GM13977 (cell line): ENCODE data around the gene WASL.

Source experiments
- DNase-seq: peaks from one replicate; pipeline ENCODE4 v3.0.0; 2012; ENCODE audit warnings: low spot score
- CTCF ChIP-seq: IDR thresholded peaks from 2 replicates; pipeline ENCODE4 v1.5.1; 2012; ENCODE audit warnings: mild to moderate bottlenecking, control low read depth; ENCODE audit not compliant: insufficient read depth; ENCODE audit errors: extremely low read depth, missing control alignments
- in situ Hi-C: fragments of 300-500 bp; cut with MboI; formaldehyde crosslinking; loops from one replicate; pipeline ENCODE4 v1.12.0; 2022; ENCODE audit warnings: low sequenced_read_pairs, low pct_unique_long_range_greater_than_20kb, mixed read lengths, inconsistent platforms; ENCODE audit not compliant: unreplicated experiment

Gene WASL

DNA sequence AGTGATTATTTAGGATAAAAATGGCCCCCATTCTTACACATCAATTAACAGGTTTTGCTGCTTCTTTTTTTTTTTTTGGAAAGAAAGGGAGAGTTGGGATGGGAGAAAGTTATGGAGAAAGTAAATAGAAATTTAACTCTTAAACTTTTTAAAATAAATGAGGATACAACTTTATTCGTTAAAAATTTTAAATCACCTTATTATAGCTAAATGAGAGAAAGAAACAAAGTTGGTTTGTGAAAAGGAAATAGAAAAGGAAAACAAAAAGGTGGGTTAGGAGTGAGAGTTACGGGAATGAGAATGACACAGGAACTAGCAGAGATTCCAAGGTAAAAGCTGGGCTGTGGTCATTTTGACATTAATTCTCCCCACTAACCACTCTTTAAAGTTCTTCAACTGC, 58.3 kb downstream of the WASL start:
- in situ Hi-C loops: no loop called here
- no peak for DNase-seq
- TF ChIP-seq CTCF: no peak

DNA sequence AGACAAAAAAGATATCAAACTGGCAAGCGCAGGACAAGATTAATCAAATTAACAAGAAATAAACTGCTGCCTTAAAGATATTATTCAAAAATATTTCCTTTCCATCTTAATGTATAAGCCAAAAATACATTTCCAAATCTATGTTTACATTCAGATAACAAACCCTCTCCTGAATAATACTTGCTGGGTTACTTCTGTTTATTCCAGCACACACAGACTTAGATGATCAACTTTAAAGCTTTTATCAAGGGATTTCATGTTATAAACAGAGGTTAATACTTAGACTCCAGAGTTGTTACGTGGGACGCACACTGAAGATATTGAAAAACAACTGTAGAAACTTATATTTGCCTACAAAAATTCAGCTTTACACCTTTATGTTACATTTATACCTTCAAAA, 59.6 kb downstream of the WASL start:
- DNase-seq: no peak
- TF ChIP-seq CTCF: no peak
- in situ Hi-C loops: loop anchor here (10.0 kb wide), 1 partner anchor 176 kb away; no protein-coding TSS in a partner anchor

DNA sequence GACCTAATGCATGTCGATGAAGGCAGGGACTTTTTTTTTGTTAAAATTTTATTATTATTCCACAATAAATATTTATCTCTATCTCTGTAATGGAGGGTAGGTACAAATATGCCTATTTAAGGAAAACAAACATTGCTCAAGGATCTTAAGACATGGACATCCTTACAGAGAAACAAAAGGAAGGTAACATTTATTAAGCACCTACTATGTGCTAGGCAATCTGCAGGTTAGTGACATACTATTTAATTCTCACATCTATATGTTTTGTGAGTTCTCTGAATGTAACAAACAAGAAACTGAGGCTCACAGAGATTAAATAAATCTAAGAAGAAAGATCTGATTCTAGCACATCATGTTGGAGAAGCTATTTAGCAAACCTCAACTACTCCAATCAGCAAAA, 61.1 kb downstream of the WASL start:
- in situ Hi-C loops: loop anchor here (10.0 kb wide), 1 partner anchor 177 kb away; no protein-coding TSS in a partner anchor
- DNase-seq: no peak
- no peak for TF ChIP-seq CTCF

DNA sequence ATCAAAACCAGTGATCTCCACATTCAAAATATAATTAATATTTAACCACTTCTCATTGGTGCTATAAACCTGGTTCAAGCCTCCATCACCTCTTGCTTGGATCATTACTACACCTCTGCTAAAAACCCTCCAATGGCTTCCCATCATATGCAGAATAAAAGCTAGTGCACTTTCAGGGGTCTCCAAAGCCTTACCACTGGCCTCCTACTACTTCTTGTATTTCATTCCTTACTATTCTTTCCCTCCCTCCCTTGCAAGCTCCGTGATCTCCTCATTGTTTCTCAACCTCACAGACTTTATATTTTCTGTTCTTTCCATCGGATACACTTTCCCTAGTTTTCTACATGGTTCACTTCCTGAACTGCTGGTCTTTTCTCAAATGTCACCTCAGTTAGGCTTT, 61.6 kb downstream of the WASL start:
- in situ Hi-C loops: loop anchor here (10.0 kb wide), 1 partner anchor 178 kb away; no protein-coding TSS in a partner anchor
- TF ChIP-seq CTCF: no peak

GRCh38 chr7:123682690-123683089, 66.1 kb downstream of the WASL start:
- no peak for DNase-seq
- in situ Hi-C loops: loop anchor here (10.0 kb wide), 1 partner anchor 182 kb away; no protein-coding TSS in a partner anchor
- peak; percentile 49 for TF ChIP-seq CTCF

More for the DNA sequence above, 61.6 kb downstream of the WASL start:
- DNase-seq: no peak

DNA sequence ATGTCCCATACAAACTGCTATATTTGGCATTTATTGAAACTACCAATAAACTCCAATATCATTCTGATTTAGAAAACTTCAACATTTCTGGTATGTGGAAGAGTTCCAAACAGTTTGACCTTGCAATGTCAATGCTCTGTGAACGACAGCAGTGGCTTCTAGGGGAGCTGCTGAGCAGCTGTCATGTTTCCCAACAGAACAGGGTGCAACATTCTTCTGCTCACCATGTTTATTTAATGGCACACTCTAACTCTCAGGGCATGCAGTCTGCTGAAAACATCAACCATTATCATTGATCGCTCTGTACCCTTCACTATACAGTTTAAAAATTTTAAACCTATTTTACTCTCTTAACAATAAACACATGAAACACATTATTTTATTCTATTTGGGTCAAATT, 67.2 kb downstream of the WASL start:
- in situ Hi-C loops: loop anchor here (10.0 kb wide), 1 partner anchor 183 kb away; no protein-coding TSS in a partner anchor
- no peak for TF ChIP-seq CTCF

GRCh38 chr7:123680580-123680979, 68.2 kb downstream of the WASL start:
- TF ChIP-seq CTCF: no peak
- DNase-seq: no peak
- in situ Hi-C loops: loop anchor here (10.0 kb wide), 1 partner anchor 184 kb away; no protein-coding TSS in a partner anchor

More for the DNA sequence above, 67.2 kb downstream of the WASL start:
- no peak for DNase-seq
